Nephron progenitor cell (in vitro differentiated cells): ENCODE data around the gene ERAL1.

Source experiments
- DNase-seq: peaks from one replicate; pipeline ENCODE4 v3.0.0; 2021
- H3K27ac Mint-ChIP-seq: 2 replicates; pipeline ENCODE4 v1.8.0; 2021; ENCODE audit warnings: mild to moderate bottlenecking, moderate library complexity, mixed read lengths
- H3K27me3 Mint-ChIP-seq: 2 replicates; pipeline ENCODE4 v1.8.0; 2021; ENCODE audit warnings: mild to moderate bottlenecking, low read depth, mixed read lengths; ENCODE audit not compliant: poor library complexity
- H3K36me3 Mint-ChIP-seq: 2 replicates; pipeline ENCODE4 v1.8.0; 2021; ENCODE audit warnings: low read depth, mixed read lengths
- H3K4me1 Mint-ChIP-seq: 2 replicates; pipeline ENCODE4 v1.8.0; 2021; ENCODE audit warnings: mixed read lengths
- H3K4me3 Mint-ChIP-seq: 2 replicates; pipeline ENCODE4 v1.8.0; 2021; ENCODE audit warnings: mild to moderate bottlenecking, moderate library complexity, mixed read lengths
- H3K9me3 Mint-ChIP-seq: 2 replicates; pipeline ENCODE4 v1.8.0; 2021; ENCODE audit warnings: mild to moderate bottlenecking, moderate library complexity, mixed read lengths
- TF ChIP-seq, protein P1 (sequence below): fragments of 200-600 bp; sonication (generic); IDR thresholded peaks from 2 replicates; pipeline ENCODE4 v1.5.0; 2021; ENCODE audit warnings: antibody characterized with exemption

ERAL1 gene

DNA sequence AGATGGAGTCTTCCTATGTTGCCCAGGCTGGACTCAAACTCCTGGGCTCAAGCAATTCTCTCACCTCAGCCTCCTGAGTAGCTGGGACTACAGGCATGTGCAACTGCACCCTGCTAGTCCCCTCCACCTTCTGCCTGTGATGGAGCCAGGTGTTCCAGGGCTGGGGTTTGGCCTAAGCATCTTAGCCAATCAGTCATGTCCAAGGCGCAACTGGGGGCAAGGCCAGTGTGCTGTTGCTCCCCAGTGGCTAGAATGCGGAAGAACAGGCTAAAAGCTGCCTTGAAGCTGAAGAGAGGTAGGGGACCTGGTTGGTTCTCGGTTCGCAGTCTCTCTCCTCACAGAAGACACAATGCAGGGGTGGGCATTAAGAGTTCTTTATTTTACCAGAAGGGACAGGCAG is 24.2 kb downstream of the ERAL1 start:
- peak overlapping the region; percentile 70 for H3K27ac Mint-ChIP-seq
- DNase-seq, result peak; percentile 38

DNA sequence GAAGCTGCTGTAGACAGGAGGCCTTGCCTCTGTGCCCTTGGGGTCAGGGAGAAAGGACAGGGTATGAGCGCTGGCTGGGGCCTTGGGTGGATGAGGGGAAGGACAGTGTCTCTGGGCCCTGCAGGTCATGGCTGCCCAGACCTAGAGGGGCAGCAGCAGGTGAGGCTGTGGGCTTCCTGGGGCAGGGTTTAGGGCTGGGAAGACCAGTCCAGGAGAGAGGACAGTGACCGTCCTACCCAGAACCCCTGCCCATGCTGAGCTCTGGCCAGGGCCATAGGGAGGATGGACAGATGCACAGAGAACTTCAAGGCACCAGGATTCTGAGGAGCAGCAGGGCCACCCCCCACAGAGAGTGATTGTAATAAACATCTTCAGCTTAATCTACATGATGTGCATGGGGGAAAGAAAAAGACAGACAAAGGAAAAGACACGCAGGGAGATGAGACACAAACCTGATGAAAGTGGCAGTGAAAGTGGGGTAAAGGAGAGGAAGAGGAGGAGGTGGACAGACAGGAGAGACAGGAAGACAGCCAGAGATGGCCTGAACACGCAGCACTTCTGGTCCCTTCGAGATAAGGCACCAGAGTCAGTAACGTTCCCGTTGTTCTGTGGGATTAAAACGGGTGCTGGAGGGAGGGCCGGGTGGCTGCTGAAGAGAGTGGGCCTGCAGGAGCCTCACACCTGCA is 25.2 kb downstream of the ERAL1 start:
- H3K27me3 Mint-ChIP-seq, result no peaks in the 10 kb centered on the region
- H3K4me3 Mint-ChIP-seq, result no peak overlapping the region
- no peak overlapping the region for H3K27ac Mint-ChIP-seq
- H3K9me3 Mint-ChIP-seq, result peaks cover 11% of the 10 kb centered on the region
- no peak for DNase-seq
- TF ChIP-seq, protein P1, sequence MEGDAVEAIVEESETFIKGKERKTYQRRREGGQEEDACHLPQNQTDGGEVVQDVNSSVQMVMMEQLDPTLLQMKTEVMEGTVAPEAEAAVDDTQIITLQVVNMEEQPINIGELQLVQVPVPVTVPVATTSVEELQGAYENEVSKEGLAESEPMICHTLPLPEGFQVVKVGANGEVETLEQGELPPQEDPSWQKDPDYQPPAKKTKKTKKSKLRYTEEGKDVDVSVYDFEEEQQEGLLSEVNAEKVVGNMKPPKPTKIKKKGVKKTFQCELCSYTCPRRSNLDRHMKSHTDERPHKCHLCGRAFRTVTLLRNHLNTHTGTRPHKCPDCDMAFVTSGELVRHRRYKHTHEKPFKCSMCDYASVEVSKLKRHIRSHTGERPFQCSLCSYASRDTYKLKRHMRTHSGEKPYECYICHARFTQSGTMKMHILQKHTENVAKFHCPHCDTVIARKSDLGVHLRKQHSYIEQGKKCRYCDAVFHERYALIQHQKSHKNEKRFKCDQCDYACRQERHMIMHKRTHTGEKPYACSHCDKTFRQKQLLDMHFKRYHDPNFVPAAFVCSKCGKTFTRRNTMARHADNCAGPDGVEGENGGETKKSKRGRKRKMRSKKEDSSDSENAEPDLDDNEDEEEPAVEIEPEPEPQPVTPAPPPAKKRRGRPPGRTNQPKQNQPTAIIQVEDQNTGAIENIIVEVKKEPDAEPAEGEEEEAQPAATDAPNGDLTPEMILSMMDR, result no peak
- no peaks in the 10 kb centered on the region for H3K4me1 Mint-ChIP-seq
- peaks cover 26% of the 10 kb centered on the region for H3K36me3 Mint-ChIP-seq

More for the DNA sequence above, 24.2 kb downstream of the ERAL1 start:
- no peak overlapping the region for H3K4me3 Mint-ChIP-seq
- H3K4me1 Mint-ChIP-seq, result peaks cover 7% of the 10 kb centered on the region
- TF ChIP-seq, protein P1, result peak; percentile 28
- peaks cover 11% of the 10 kb centered on the region for H3K9me3 Mint-ChIP-seq
- H3K36me3 Mint-ChIP-seq, result peaks cover 26% of the 10 kb centered on the region
- no peaks in the 10 kb centered on the region for H3K27me3 Mint-ChIP-seq

DNA sequence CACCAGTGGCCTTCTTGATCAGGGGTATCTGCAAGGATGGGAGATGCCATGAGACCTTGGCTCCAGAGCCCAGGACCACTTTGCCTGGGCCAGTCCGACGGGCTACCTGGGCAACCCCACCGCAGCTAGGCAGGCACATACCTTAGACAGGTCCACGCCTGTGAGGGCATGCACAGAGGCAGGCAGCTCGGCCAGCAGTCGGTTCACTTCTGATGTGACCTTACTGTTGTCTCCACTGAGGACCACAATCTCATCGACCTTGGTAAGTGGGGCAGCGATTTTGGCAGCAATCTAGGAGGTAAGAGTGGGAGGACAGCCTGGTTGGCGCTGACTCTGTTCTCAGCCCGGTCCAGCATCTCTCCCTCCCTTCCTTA is 25.7 kb downstream of the ERAL1 start:
- H3K27me3 Mint-ChIP-seq, result no peaks in the 10 kb centered on the region
- H3K9me3 Mint-ChIP-seq, result peaks cover 11% of the 10 kb centered on the region
- H3K4me1 Mint-ChIP-seq, result no peaks in the 10 kb centered on the region
- DNase-seq, result no peak
- TF ChIP-seq, protein P1, result no peak
- H3K4me3 Mint-ChIP-seq, result no peak overlapping the region
- H3K27ac Mint-ChIP-seq, result no peak overlapping the region
- peaks cover 26% of the 10 kb centered on the region for H3K36me3 Mint-ChIP-seq

DNA sequence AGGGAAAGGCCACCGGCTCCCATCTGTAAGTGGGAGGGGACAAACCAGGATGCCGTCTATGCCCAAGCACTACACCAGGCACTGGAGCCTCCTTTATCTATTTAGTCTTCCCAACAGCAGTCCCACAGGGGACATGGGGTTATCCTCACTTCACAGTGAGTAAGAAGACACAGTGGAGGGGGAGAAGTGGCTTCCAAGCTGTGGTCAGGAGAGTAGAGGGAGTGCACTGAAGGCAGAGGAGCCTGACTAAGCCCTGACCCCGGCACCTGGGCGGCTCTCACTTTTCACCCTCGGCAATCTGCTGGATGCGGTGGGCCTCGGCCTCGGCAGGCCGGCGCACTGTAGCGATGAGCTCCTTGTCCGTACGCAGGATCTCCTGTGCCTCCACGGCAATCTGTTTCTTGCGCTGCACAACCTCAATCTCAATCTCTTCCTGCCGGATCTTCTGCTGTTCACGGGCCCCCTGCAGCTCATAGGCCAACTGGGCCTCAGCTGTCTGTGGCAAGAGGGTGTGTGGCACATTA is 26.8 kb downstream of the ERAL1 start:
- DNase-seq, result no peak
- no peaks in the 10 kb centered on the region for H3K27me3 Mint-ChIP-seq
- H3K27ac Mint-ChIP-seq, result no peak overlapping the region
- no peaks in the 10 kb centered on the region for H3K4me1 Mint-ChIP-seq
- H3K9me3 Mint-ChIP-seq, result peaks cover 11% of the 10 kb centered on the region
- peaks cover 26% of the 10 kb centered on the region for H3K36me3 Mint-ChIP-seq
- no peak overlapping the region for H3K4me3 Mint-ChIP-seq
- TF ChIP-seq, protein P1, result no peak

DNA sequence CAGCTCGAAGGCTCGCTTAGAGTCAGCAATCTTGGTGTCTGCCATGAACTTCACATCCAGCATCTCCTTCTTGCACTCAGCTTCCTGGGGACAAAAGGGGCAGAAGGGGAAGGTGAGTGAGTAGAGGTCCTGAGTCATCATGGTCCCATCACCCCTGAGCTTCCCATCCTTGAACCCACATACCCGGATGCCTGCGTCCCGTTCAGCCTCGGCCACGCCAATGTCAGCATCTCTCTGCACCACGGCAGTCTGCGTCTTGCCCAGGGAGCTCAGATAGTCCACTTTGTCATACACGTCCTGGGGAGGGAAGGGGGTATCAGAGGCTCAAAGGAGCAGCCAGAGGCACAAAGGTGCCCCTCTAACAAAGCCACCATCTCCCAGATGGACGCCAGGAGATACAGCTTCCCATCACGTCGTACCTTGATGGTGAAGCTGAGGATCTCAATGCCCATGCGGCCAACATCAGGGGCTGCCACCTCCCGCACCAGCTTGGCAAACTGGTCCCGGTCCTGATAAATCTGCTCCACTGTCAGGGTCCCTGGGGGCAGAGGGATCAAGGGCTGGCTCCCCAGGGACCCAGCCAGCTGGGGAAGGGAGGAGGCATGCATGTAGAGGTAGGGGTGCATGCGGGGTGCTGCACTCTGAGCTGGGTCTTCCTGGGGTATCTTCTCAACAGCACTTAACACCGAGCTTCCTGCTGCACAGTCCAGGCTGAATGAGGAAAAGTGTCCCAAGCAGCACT is 27.5 kb downstream of the ERAL1 start:
- DNase-seq, result no peak
- Mint-ChIP-seq H3K27me3 (no peaks in the 10 kb centered on the region), H3K27ac (peak overlapping the region; percentile 45), H3K9me3 (peaks cover 9% of the 10 kb centered on the region), H3K4me3 (no peak overlapping the region), H3K36me3 (peaks cover 23% of the 10 kb centered on the region), H3K4me1 (peaks cover 4% of the 10 kb centered on the region)
- TF ChIP-seq, protein P1, result no peak
